SU-DHL-6 (cell line): ENCODE results near the gene EYA3.

Experiments used
- EZH2phosphoT487 ChIP-seq: fragments of 200-600 bp; sonication (generic), shearing (Covaris generic); conservative IDR thresholded peaks from 2 replicates; pipeline ENCODE4 v1.6.1; 2018; ENCODE audit warnings: mild to moderate bottlenecking, antibody characterized with exemption, low read length, moderate library complexity, mixed read lengths
- TF ChIP-seq, protein P1 (sequence below): fragments of 200-600 bp; sonication (generic); IDR thresholded peaks from one replicate; pipeline ENCODE4 v1.5.1; 2017; ENCODE audit warnings: antibody characterized with exemption, mild to moderate bottlenecking, low read length, moderate library complexity; ENCODE audit not compliant: insufficient read depth, poor library complexity, severe bottlenecking

DNA sequence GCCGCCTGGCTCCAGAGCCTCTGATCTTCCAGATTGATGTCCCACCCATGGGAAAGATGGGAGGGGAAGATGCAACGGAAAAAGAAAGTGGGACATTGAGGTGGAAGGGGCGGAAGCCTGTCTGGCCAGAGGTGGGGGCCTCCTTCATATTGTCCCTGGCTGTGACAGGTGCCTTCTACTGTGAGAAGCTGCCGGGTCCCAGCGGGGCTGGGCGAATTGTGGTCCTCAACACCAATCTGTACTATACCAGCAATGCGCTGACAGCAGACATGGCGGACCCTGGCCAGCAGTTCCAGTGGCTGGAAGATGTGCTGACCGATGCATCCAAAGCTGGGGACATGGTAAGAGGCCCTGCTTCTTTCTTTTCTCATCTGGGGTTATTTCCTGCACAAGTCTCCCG is 134.2 kb downstream of the EYA3 start:
- TF ChIP-seq, protein P1, sequence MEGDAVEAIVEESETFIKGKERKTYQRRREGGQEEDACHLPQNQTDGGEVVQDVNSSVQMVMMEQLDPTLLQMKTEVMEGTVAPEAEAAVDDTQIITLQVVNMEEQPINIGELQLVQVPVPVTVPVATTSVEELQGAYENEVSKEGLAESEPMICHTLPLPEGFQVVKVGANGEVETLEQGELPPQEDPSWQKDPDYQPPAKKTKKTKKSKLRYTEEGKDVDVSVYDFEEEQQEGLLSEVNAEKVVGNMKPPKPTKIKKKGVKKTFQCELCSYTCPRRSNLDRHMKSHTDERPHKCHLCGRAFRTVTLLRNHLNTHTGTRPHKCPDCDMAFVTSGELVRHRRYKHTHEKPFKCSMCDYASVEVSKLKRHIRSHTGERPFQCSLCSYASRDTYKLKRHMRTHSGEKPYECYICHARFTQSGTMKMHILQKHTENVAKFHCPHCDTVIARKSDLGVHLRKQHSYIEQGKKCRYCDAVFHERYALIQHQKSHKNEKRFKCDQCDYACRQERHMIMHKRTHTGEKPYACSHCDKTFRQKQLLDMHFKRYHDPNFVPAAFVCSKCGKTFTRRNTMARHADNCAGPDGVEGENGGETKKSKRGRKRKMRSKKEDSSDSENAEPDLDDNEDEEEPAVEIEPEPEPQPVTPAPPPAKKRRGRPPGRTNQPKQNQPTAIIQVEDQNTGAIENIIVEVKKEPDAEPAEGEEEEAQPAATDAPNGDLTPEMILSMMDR = no peak
- TF ChIP-seq EZH2phosphoT487 = no peak
